ENCODE measurements around the gene CDK1. TPM values are rescaled to one million over a fixed set of nuclear protein-coding genes. Genes with fewer than 3 reads are reported as not detected.

Gene CDK1
- total RNA-seq, 1 donor from 2014 or later = 70.1 TPM

- Mint-ChIP-seq H3K27ac (no peak overlapping the region), H3K36me3 (no peaks in the 10 kb centered on the region), H3K4me1 (ENCODE audit: unreplicated experiment) (peaks cover 4% of the 10 kb centered on the region), H3K27me3 (no peaks in the 10 kb centered on the region), H3K4me3 (no peak overlapping the region), H3K9me3 (no peaks in the 10 kb centered on the region)
- no peak for DNase-seq (ENCODE audit: extremely low spot score, unreplicated experiment)
- TF ChIP-seq CTCF (conservative IDR thresholded peaks at IDR 0.05) = no peak
Measured at GRCh38 chr10:60742512-60742911, 35.8 kb upstream of the CDK1 start.

GRCh38 chr10:60747817-60748469, 30.3 kb upstream of the CDK1 start:
- Mint-ChIP-seq H3K9me3 (peaks cover 12% of the 10 kb centered on the region), H3K27ac (no peak overlapping the region)
- TF ChIP-seq CTCF (conservative IDR thresholded peaks at IDR 0.05) = no peak

GRCh38 chr10:60753152-60753551, 25.1 kb upstream of the CDK1 start:
- Mint-ChIP-seq H3K4me1 (ENCODE audit: unreplicated experiment) (peaks cover 8% of the 10 kb centered on the region), H3K27me3 (peaks cover 5% of the 10 kb centered on the region), H3K27ac (no peak overlapping the region), H3K36me3 (no peaks in the 10 kb centered on the region), H3K9me3 (peaks cover 12% of the 10 kb centered on the region), H3K4me3 (no peak overlapping the region)
- no peak for TF ChIP-seq CTCF (conservative IDR thresholded peaks at IDR 0.05)
- DNase-seq (ENCODE audit: extremely low spot score, unreplicated experiment) = no peak

More at GRCh38 chr10:60747817-60748469, 30.3 kb upstream of the CDK1 start:
- Mint-ChIP-seq H3K36me3 (no peaks in the 10 kb centered on the region), H3K4me3 (no peak overlapping the region), H3K4me1 (ENCODE audit: unreplicated experiment) (no peaks in the 10 kb centered on the region), H3K27me3 (no peaks in the 10 kb centered on the region)
- no peak for DNase-seq (ENCODE audit: extremely low spot score, unreplicated experiment)

GRCh38 chr10:60753817-60754216, 24.5 kb upstream of the CDK1 start:
- H3K4me1 Mint-ChIP-seq (ENCODE audit: unreplicated experiment) = peaks cover 8% of the 10 kb centered on the region
- H3K36me3 Mint-ChIP-seq = no peaks in the 10 kb centered on the region
- no peak overlapping the region for H3K4me3 Mint-ChIP-seq
- no peak for DNase-seq (ENCODE audit: extremely low spot score, unreplicated experiment)
- peaks cover 10% of the 10 kb centered on the region for H3K9me3 Mint-ChIP-seq
- H3K27ac Mint-ChIP-seq = no peak overlapping the region
- peaks cover 5% of the 10 kb centered on the region for H3K27me3 Mint-ChIP-seq
- TF ChIP-seq CTCF (conservative IDR thresholded peaks at IDR 0.05) = no peak

- H3K9me3 Mint-ChIP-seq = no peaks in the 10 kb centered on the region
- no peaks in the 10 kb centered on the region for H3K36me3 Mint-ChIP-seq
- DNase-seq (ENCODE audit: extremely low spot score, unreplicated experiment) = no peak
- no peak overlapping the region for H3K4me3 Mint-ChIP-seq
- peaks cover 5% of the 10 kb centered on the region for H3K27me3 Mint-ChIP-seq
- peaks cover 8% of the 10 kb centered on the region for H3K4me1 Mint-ChIP-seq (ENCODE audit: unreplicated experiment)
- no peak overlapping the region for H3K27ac Mint-ChIP-seq
- TF ChIP-seq CTCF (conservative IDR thresholded peaks at IDR 0.05) = no peak
Measured at GRCh38 chr10:60757420-60757895, 20.8 kb upstream of the CDK1 start.

Data from type B pancreatic cell (in vitro differentiated cells).